Astrocyte of the cerebellum (primary cell): Measurements from ENCODE around the gene HPN.

Source experiments
- DNase-seq: peaks from one replicate; pipeline ENCODE4 v3.0.0-alpha.2; 2011; ENCODE audit warnings: low read depth
- H3K4me3 ChIP-seq: 2 replicates; pipeline ENCODE4 v1.5.1; 2011; ENCODE audit warnings: mild to moderate bottlenecking, low read depth, low read length, moderate library complexity
- in situ Hi-C: cut with HindIII; loops from 2 replicates; pipeline ENCODE4 v1.10.0; 2017; ENCODE audit warnings: low sequenced_read_pairs
- TF ChIP-seq, protein P1 (sequence below): IDR thresholded peaks from 2 replicates; pipeline ENCODE4 v1.5.1; 2012; ENCODE audit warnings: low read length, low read depth, moderate library complexity, mild to moderate bottlenecking; ENCODE audit errors: missing control alignments

Gene HPN

GRCh38 chr19:35055715-35056179 lies 14.2 kb downstream of the HPN start:
- no peak for DNase-seq
- TF ChIP-seq, protein P1, sequence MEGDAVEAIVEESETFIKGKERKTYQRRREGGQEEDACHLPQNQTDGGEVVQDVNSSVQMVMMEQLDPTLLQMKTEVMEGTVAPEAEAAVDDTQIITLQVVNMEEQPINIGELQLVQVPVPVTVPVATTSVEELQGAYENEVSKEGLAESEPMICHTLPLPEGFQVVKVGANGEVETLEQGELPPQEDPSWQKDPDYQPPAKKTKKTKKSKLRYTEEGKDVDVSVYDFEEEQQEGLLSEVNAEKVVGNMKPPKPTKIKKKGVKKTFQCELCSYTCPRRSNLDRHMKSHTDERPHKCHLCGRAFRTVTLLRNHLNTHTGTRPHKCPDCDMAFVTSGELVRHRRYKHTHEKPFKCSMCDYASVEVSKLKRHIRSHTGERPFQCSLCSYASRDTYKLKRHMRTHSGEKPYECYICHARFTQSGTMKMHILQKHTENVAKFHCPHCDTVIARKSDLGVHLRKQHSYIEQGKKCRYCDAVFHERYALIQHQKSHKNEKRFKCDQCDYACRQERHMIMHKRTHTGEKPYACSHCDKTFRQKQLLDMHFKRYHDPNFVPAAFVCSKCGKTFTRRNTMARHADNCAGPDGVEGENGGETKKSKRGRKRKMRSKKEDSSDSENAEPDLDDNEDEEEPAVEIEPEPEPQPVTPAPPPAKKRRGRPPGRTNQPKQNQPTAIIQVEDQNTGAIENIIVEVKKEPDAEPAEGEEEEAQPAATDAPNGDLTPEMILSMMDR = peak; percentile 28
- in situ Hi-C loops = no loop called here
- H3K4me3 ChIP-seq = no peak overlapping the region

DNA sequence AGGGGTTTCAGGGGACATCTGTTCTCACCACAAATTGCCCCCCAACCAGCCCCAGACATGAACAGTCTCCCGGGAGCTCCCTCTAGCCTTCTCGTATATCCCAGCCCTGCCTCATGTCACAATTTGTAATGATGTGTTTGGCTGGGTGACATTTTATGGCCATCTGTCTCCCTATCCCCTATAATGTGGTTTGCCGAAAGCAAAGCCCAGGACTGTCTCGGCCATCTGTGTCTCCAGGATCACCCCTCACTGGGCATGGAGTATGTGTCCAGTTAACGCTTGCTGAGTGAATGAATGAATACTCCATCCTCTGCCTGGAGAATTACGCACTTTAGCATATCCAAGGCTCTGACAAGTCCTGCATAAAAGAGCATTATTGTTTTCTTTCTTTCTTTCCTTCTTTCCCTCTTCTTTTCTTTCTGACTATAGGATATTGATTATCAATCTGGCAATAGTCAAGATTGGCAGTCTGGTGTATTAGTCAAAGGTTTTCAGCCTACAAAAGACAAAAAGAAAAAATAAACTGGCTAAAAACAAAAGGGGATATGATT lies 15.1 kb downstream of the HPN start:
- DNase-seq = no peak
- TF ChIP-seq, protein P1 = no peak
- H3K4me3 ChIP-seq = no peak overlapping the region
- in situ Hi-C loops = no loop called here

DNA sequence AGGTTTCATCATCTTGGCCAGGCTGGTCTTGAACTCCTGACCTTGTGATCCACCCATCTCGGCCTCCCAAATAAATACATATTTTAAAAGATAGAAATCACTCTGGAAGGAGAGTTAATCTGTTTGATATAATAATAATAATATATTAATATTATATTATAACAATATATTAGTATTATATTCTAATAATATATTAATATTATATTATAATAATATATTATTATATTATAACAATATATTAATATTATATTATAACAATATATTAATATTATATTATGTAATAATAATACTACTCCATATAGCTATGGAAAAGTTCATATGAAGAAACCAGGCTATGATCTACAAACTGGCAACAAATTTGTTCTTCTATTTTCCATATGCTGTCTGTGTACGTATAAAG lies 16.8 kb downstream of the HPN start:
- H3K4me3 ChIP-seq = no peak overlapping the region
- in situ Hi-C loops = no loop called here
- no peak for DNase-seq
- TF ChIP-seq, protein P1 = no peak

DNA sequence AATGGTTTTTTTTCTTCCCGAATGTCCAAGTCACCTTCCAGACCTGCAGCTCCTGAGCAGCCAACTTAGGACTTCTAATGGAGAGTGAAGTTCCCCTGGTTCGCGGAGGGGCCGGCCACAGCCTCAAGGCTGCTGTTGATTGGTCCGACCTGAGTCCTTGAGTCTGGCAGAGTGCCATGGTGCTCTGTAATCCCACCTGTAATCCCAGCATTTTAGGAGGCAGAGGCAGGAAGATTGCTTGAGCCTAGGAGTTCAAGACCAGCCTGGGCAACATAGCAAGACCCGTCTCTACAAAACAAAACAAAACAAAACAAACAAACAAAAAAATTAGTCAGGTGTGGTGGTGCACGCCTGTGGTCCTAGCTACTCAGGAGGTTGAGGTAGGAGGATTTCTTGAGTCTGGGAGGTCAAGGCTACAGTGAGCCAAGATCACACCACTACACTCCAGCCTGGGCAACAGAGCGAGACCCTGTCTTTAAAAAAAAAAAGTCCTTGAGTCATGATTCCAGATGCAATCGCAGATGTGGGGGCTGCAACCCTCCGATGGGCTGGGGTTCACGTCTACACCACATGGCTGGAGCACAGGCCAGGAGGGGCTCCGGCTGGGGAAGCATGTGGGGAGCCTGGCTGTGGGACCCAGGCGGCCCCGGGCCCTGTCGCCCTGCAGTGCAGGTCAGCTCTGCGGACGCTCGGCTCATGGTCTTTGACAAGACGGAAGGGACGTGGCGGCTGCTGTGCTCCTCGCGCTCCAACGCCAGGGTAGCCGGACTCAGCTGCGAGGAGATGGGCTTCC lies 17.7 kb downstream of the HPN start:
- TF ChIP-seq, protein P1 = no peak
- in situ Hi-C loops = no loop called here
- no peak for DNase-seq
- no peak overlapping the region for H3K4me3 ChIP-seq

DNA sequence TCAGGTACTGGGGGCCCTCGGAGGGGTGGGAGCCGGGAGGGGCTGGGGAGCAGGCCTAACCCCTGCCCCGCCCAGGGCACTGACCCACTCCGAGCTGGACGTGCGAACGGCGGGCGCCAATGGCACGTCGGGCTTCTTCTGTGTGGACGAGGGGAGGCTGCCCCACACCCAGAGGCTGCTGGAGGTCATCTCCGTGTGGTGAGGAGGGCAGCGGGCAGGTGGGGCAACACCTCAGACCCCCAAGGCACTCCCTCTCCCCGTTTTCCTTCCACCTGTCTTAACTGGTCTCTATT lies 18.2 kb downstream of the HPN start:
- in situ Hi-C loops = no loop called here
- TF ChIP-seq, protein P1 = no peak

GRCh38 chr19:35060160-35060855 lies 18.8 kb downstream of the HPN start:
- no peak for DNase-seq
- in situ Hi-C loops = no loop called here
- TF ChIP-seq, protein P1 = no peak
- H3K4me3 ChIP-seq = no peak overlapping the region

More for the DNA sequence above, 18.2 kb downstream of the HPN start:
- DNase-seq = no peak
- H3K4me3 ChIP-seq = no peak overlapping the region
